Glutamatergic neuron (in vitro differentiated cells): ENCODE results near the gene TIMM22. TPM values are rescaled to one million over a fixed set of nuclear protein-coding genes. Genes with fewer than 3 reads are reported as not detected.

Experiments used
- DNase-seq: peaks from one replicate; pipeline ENCODE4 v3.0.0; 2022
- H3K27ac Mint-ChIP-seq: one replicate; pipeline ENCODE4 v1.8.0; 2020; ENCODE audit warnings: mild to moderate bottlenecking, mixed read lengths, inconsistent platforms; ENCODE audit not compliant: unreplicated experiment
- H3K27me3 Mint-ChIP-seq: one replicate; pipeline ENCODE4 v1.8.0; 2020; ENCODE audit warnings: mild to moderate bottlenecking, moderate library complexity, mixed read lengths, inconsistent platforms; ENCODE audit not compliant: unreplicated experiment
- H3K36me3 Mint-ChIP-seq: one replicate; pipeline ENCODE4 v1.8.0; 2020; ENCODE audit warnings: mild to moderate bottlenecking, mixed read lengths, inconsistent platforms; ENCODE audit not compliant: unreplicated experiment
- H3K4me1 Mint-ChIP-seq: one replicate; pipeline ENCODE4 v1.8.0; 2020; ENCODE audit warnings: mild to moderate bottlenecking, low read depth, mixed read lengths, inconsistent platforms; ENCODE audit not compliant: unreplicated experiment
- H3K4me3 Mint-ChIP-seq: one replicate; pipeline ENCODE4 v1.8.0; 2020; ENCODE audit warnings: mild to moderate bottlenecking, mixed read lengths, inconsistent platforms; ENCODE audit not compliant: unreplicated experiment
- H3K9me3 Mint-ChIP-seq: one replicate; pipeline ENCODE4 v1.8.0; 2020; ENCODE audit warnings: mild to moderate bottlenecking, moderate library complexity, mixed read lengths, inconsistent platforms; ENCODE audit not compliant: unreplicated experiment
- CTCF ChIP-seq: fragments of 200-600 bp; sonication (generic); IDR thresholded peaks from one replicate; pipeline ENCODE4 v1.5.0; 2021; ENCODE audit not compliant: partially characterized antibody, unreplicated experiment
- total RNA-seq: library from RNA; stranded (reverse); fragmentation: NEBNext Ultra II Directional; extraction: Animal tissue kit (Norgen Biotek cat#: 25700); gene quantifications from one replicate; pipeline ENCODE4 v1.2.1, GENCODE V29; 2021; ENCODE audit not compliant: unreplicated experiment

The TIMM22 gene
- total RNA-seq, 1 donor from 2014 or later = 22.0 TPM

- TF ChIP-seq CTCF = no peak
- Mint-ChIP-seq H3K36me3 (no peaks in the 10 kb centered on the region), H3K4me3 (peak overlapping the region; percentile 66), H3K9me3 (peaks cover 9% of the 10 kb centered on the region), H3K27ac (peak overlapping the region; percentile 80), H3K27me3 (peaks cover 24% of the 10 kb centered on the region), H3K4me1 (peaks cover 31% of the 10 kb centered on the region)
- no peak for DNase-seq
These were observed 32.4 kb downstream of the TIMM22 start for GRCh38 chr17:1029196-1029921.

GRCh38 chr17:1029922-1030644 is 33.2 kb downstream of the TIMM22 start:
- Mint-ChIP-seq H3K27me3 (peaks cover 26% of the 10 kb centered on the region), H3K9me3 (peaks cover 11% of the 10 kb centered on the region), H3K36me3 (no peaks in the 10 kb centered on the region), H3K4me1 (peaks cover 33% of the 10 kb centered on the region), H3K4me3 (peak overlapping the region; percentile 80), H3K27ac (no peak overlapping the region)
- DNase-seq = peak; percentile 74
- no peak for TF ChIP-seq CTCF

GRCh38 chr17:1030684-1031532 is 34.0 kb downstream of the TIMM22 start:
- H3K9me3 Mint-ChIP-seq = peaks cover 11% of the 10 kb centered on the region
- DNase-seq = peak; percentile 27
- no peak for TF ChIP-seq CTCF
- H3K4me1 Mint-ChIP-seq = peaks cover 33% of the 10 kb centered on the region
- H3K4me3 Mint-ChIP-seq = peak overlapping the region; percentile 80
- peaks cover 21% of the 10 kb centered on the region for H3K27me3 Mint-ChIP-seq
- H3K36me3 Mint-ChIP-seq = no peaks in the 10 kb centered on the region
- H3K27ac Mint-ChIP-seq = peak overlapping the region; percentile 81

- Mint-ChIP-seq H3K4me1 (peaks cover 35% of the 10 kb centered on the region), H3K9me3 (peaks cover 14% of the 10 kb centered on the region), H3K4me3 (no peak overlapping the region), H3K27me3 (peaks cover 24% of the 10 kb centered on the region), H3K36me3 (no peaks in the 10 kb centered on the region), H3K27ac (no peak overlapping the region)
- no peak for TF ChIP-seq CTCF
- DNase-seq = peak; percentile 85
These were observed 34.8 kb downstream of the TIMM22 start for GRCh38 chr17:1031711-1032110.
